Stimulated activated CD8-positive, alpha-beta memory T cell treated with anti-CD3 and anti-CD28 coated beads, Interleukin-4, amount 100 ng/mL, for 4 hours (primary cell): ENCODE measurements around the gene PPCS.
"Not testable (repeated sequence)": the region's sequence is repeated elsewhere in the genome, so short reads cannot be mapped to it uniquely, and the experiment has no call there.

Source experiments
- DNase-seq, 2 donors: peaks; one replicate each; pipeline ENCODE4 v3.0.0-alpha.2; 2020; ENCODE audit warnings: low read depth in 2 of 2, low spot score in 1 of 2

Gene PPCS

GRCh38 chr1:42450061-42450460, 6.3 kb upstream of the PPCS start:
- DNase-seq: no peak

- no peak for DNase-seq
Measured at GRCh38 chr1:42453386-42453785, 3.0 kb upstream of the PPCS start.

GRCh38 chr1:42454403-42454802, 1.9 kb upstream of the PPCS start:
- DNase-seq: no peak

GRCh38 chr1:42456754-42457089, 379 bp downstream of the PPCS start:
- DNase-seq: peak; percentile 18 to 24

GRCh38 chr1:42461196-42461595, 4.9 kb downstream of the PPCS start:
- DNase-seq: no peak

GRCh38 chr1:42462828-42463763, 6.8 kb downstream of the PPCS start, which contains the start of gene CCDC30:
CCDC30 (plus strand) TSS chr1:42463286; CDS start chr1:42480552, 17,266 bp downstream.
- DNase-seq: peak; percentile 90 to 94

- no peak for DNase-seq
Measured at GRCh38 chr1:42463921-42464320, 7.6 kb downstream of the PPCS start.

- DNase-seq: no peak
Measured at GRCh38 chr1:42466030-42466429, 9.7 kb downstream of the PPCS start.

- no peak for DNase-seq
Measured at GRCh38 chr1:42469727-42470126, 13.4 kb downstream of the PPCS start.

GRCh38 chr1:42476605-42477004, 20.3 kb downstream of the PPCS start:
- no peak for DNase-seq

- not testable (repeated sequence) for DNase-seq
Measured at GRCh38 chr1:42477354-42477753, 21.0 kb downstream of the PPCS start.

GRCh38 chr1:42477775-42478174, 21.4 kb downstream of the PPCS start:
- no peak for DNase-seq

- DNase-seq: no peak
Measured at GRCh38 chr1:42479621-42480020, 23.3 kb downstream of the PPCS start.

GRCh38 chr1:42480921-42481320, 24.6 kb downstream of the PPCS start:
- no peak for DNase-seq

- no peak for DNase-seq
Measured at GRCh38 chr1:42482635-42483153, 26.4 kb downstream of the PPCS start.

GRCh38 chr1:42484382-42484781, 28.0 kb downstream of the PPCS start:
- DNase-seq: no peak

- no peak for DNase-seq
Measured at GRCh38 chr1:42490237-42490636, 33.9 kb downstream of the PPCS start.

- DNase-seq: not testable (repeated sequence)
Measured at GRCh38 chr1:42502031-42502430, 45.7 kb downstream of the PPCS start.

- no peak for DNase-seq
Measured at GRCh38 chr1:42504535-42505128, 48.3 kb downstream of the PPCS start.

- no peak for DNase-seq
Measured at GRCh38 chr1:42506576-42506975, 50.2 kb downstream of the PPCS start.
